Midbrain (tissue), 1 donor: ENCODE results near the gene HPS4.
A peak's percentile ranks its signal among the peaks of the same experiment; 100 is the strongest.
"Not testable (repeated sequence)": the region's sequence is repeated elsewhere in the genome, so short reads cannot be mapped to it uniquely, and the experiment has no call there.

ENCODE experiments used
- DNase-seq: peaks from one replicate; lab custom pipeline; 2025; lab: John Stamatoyannopoulos, UW

Gene HPS4

DNA sequence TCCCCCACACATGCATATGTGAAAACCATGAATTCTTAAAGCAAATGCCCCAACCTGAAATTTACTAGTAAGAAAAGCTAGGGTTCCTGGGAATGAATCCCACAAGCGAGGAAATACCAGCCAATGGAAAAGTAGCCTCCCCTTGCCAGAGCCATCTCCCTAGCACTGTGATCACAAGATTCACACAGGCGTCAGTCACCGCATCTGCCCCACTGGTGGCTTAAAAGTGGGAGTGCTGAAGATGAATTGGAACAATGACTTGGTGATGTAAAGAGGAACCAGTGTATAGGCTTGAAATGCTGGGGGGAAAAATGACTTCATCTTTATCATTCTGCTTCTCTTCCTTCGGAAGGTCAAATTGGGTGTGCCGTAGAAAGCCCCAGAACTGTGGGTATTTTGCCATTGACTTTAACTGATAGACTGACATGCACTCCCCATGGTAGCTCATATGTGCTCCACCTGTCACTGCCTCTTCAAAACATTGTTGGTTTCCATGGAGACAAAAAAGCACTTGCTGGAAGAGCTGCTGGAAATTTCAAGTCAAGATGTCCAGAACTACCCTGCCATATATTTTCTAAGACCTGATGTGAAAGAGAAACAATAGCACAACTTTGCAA lies 73.8 kb downstream of the HPS4 start:
- no peak for DNase-seq

GRCh38 chr22:26408562-26409220 lies 74.9 kb downstream of the HPS4 start:
- not testable (repeated sequence) for DNase-seq

GRCh38 chr22:26406118-26406517 lies 77.5 kb downstream of the HPS4 start:
- no peak for DNase-seq

DNA sequence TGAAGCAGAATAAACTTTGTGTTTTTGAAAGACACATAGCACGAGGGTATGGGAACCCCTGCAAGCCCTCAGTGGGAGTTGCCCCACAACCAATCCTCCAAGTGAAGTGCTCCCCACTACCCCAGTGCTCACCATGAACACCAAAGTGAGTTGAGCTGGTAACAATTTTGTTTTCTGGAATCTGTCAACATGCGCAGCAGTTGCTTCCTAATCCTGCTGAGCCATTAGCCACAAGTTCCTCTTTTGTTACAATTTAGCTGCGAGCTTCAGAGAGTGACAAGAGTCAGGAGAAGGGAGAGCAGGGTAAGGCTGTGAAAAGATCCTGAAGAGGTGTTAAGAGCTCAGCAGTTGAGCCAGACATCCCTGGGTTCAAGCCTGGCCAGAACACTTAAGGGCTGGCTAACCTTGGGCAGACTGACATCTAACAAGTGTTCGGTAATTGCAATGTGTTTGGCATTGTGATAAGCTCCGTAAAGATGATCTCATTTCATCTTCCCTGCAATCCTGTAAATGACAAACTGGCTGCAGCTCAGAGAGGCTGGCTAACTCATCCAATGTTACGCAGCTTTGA lies 78.6 kb downstream of the HPS4 start:
- peak; percentile 5 for DNase-seq

DNA sequence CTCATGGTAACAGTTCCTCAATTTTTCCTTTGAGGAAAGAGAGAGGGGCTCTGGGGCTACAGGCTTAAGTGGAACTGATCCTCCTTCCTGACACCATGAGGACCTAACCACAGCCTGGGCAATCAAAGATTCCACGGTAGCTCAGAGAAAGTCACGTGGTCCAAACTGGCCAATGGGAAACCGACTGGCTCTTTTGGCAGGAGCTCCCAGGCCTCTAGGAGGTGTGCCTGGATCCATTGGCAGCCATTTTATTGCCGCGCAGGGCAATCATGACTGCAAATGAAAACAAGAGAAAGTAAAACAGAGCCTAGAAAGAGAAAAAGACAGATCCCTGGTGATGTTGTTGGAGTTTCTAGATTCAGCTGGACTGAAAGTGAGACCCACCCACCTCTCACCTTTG lies 81.9 kb downstream of the HPS4 start:
- no peak for DNase-seq
